HCT116 (cell line): ENCODE data around the gene TMEM225.

Experiments
- CTCF ChIP-seq, 3 experiments: fragments of 200-600 bp in 1 of 3; sonication (generic) in 1 of 3; IDR thresholded peaks in 2 of 3; conservative IDR thresholded peaks in 1 of 3; 2 replicates each; pipeline ENCODE4 v1.5.1; 2012 to 2017; ENCODE audit warnings: low read depth in 2 of 3, low read length in 2 of 3, antibody characterized with exemption in 1 of 3, borderline replicate concordance in 1 of 3, control low read depth in 1 of 3, mild to moderate bottlenecking in 1 of 3, mixed read lengths in 1 of 3, mixed run types in 1 of 3, moderate library complexity in 1 of 3; ENCODE audit not compliant: insufficient read depth in 1 of 3
- EZH2 ChIP-seq: fragments of 200-600 bp; sonication (generic); IDR thresholded peaks from 2 replicates; pipeline ENCODE4 v1.6.1; 2017; ENCODE audit warnings: antibody characterized with exemption, mixed run types
- EZH2phosphoT487 ChIP-seq: fragments of 200-600 bp; IDR thresholded peaks from 2 replicates; pipeline ENCODE4 v1.6.1; 2018; ENCODE audit warnings: antibody characterized with exemption, borderline replicate concordance
- MAX ChIP-seq: IDR thresholded peaks from 2 replicates; pipeline ENCODE4 v1.6.1; 2012
- POLR2A ChIP-seq: IDR thresholded peaks from 2 replicates; pipeline ENCODE4 v1.7.0; 2011; ENCODE audit warnings: borderline replicate concordance; ENCODE audit not compliant: insufficient read depth, insufficient read length; ENCODE audit errors: extremely low read depth
- POLR2AphosphoS5 ChIP-seq: IDR thresholded peaks from 2 replicates; pipeline ENCODE4 v1.6.1; 2011; ENCODE audit warnings: mild to moderate bottlenecking, low read depth, low read length, moderate library complexity
- RAD21 ChIP-seq: IDR thresholded peaks from 2 replicates; pipeline ENCODE4 v1.6.1; 2012; ENCODE audit warnings: low read depth, mild to moderate bottlenecking
- TCF7L2 ChIP-seq: IDR thresholded peaks from 2 replicates; pipeline ENCODE4 v1.7.0; 2011; ENCODE audit warnings: borderline replicate concordance, inconsistent platforms; ENCODE audit not compliant: insufficient read depth, insufficient read length; ENCODE audit errors: extremely low read depth
- YY1 ChIP-seq: IDR thresholded peaks from 2 replicates; pipeline ENCODE4 v1.6.1; 2011; ENCODE audit warnings: low read length, low read depth, moderate library complexity, mild to moderate bottlenecking; ENCODE audit not compliant: insufficient replicate concordance; ENCODE audit errors: extremely low read depth

GRCh38 chr11:123833095-123833494, 52.4 kb downstream of the TMEM225 start:
- TF ChIP-seq EZH2phosphoT487 (no peak), MAX (no peak), EZH2 (no peak), CTCF (IDR thresholded peaks at IDR 0.05 in 2 of 3, conservative IDR thresholded peaks at IDR 0.05 in 1 of 3; ENCODE audit: borderline replicate concordance in 1 of 3, insufficient read depth in 1 of 3, low read depth in 2 of 3, low read length in 2 of 3) (no peak), TCF7L2 (no peak), POLR2AphosphoS5 (no peak), YY1 (no peak), RAD21 (no peak), POLR2A (no peak)
